GM21381 (cell line): ENCODE measurements around the gene ABCF2.

Experiments
- ATAC-seq: cut with Tn5 transposase; IDR thresholded peaks from one replicate; pipeline ENCODE4 v1.9.1; 2021; ENCODE audit warnings: mild to moderate bottlenecking, moderate library complexity; ENCODE audit not compliant: unreplicated experiment

ABCF2 gene

GRCh38 chr7:151226560-151226874 is 488 bp downstream of the ABCF2 start:
- ATAC-seq, result no peak

GRCh38 chr7:151225948-151226510 is 976 bp downstream of the ABCF2 start:
- ATAC-seq, result no peak

DNA sequence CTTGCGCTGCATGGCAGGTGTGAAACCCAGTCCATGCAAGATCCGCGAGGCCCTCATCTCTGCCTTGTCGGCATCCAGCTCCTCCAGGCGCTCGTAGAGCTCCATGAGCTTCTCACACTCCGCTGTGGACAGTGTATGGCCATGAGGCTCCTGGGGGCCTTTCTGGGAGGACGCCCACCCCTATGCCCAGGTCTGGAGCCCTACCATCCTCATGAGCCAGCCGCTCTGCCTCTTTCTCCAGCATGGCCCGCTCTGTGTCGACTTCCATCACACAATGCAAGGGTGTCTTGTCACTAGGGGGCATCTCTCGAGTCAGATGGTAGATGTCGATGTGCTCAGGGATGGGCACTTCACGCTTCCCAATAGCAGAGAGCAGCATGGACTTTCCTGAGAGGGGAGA is 3.3 kb downstream of the ABCF2 start:
- ATAC-seq, result no peak

DNA sequence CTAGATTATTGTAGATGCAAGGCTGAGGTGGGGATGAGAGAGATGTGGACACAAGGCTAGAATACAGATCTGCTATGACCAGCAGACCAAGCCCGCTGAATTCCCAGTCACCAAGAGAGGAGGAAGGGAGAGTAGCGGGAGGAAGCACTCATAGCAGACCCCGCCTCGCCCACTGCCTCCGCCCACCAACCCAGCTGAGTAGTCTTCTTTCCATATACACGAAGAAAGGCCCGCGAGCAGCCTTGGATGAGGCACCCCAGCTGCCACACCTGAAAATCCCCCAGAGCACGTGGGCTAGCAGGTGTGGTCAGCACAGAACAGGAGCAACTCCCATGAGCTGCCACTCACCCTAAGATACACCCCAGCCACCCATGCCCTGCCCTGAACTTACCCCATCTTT is 8.8 kb downstream of the ABCF2 start:
- ATAC-seq, result no peak

DNA sequence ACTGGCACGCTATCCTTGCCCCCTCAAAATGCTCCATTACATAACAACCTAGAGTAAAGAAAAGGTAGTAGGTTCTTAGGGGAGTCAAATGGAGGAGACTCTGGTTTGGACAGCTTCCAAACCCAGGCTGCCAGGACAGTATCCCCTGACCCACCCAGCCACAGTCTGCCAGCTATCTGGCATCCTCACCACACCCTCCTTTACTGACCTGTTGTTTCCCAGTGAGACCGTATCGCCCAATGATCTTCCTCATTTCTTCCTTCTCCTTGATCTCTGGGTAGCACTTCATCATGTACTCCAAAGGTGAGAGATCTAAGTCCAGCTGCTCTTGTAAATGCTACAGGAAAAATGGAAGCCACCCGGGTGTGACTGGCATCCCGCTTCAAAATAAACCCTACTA is 11.6 kb downstream of the ABCF2 start:
- no peak for ATAC-seq

DNA sequence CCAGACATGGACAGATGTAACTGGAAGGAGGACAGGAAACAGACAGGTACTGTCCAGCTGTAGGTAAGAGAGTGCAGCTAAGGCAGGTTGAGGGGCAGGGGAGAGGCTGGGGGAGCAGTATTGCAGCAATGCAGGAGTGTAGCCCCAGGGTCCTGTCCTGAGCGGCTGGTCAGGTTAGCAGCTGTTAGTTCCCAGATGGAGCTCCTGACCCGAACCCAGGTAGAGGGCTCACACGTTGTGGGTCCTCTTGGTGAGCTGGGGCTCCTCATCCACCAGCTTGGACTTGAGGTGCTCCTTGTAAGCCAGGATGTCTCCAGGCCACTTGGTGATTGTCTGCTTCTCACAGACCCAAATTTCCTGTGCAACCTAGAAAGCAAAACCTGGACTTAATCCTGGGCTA is 13.2 kb downstream of the ABCF2 start:
- ATAC-seq, result no peak

DNA sequence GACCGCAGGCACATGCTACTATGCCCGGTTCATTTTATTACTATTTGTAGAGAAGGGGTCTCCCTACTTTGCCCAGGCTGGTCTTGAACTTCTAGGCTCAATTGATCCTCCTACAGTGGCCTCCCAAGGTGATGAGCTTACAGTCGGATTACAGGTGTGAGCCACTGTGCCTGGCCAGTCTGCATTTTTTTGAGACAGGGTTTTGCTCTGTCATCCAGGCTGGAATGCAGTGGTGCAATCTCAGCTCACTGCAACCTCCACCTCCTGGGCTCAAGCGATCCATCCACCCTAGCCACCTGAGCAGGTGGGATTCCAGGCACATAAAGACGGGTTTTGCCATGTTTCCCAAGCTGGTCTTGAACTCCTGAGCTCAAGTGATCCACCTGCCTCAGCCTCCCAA is 14.4 kb downstream of the ABCF2 start:
- ATAC-seq, result no peak

DNA sequence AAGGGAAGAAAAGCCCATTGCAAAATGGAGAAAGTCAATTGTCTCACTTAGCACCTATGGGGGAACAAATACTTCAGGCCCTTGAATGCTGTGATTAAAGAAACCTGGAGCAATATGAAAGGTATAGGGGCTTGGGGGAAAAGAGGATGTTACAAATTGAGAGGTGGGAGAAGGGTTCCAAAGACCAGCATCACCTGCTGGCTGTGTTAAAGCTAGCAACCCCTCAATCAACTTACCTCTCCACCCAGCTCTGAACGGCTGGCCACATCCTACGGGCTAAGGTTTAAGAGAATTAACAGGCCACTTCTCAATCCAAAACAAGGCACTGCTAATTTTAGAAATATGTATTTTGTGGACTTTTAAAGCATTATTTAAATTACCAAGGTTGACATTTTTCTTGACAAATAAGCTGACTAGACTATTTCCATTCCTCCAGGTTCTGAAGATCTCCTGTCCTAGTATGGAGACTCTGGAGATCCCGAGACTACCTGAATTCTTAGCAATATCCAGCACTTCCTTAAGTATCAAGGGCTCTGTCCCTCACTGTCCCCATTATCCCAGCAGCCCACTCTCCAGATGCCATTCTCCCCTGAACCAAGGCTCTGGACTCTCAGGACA is 15.7 kb downstream of the ABCF2 start:
- ATAC-seq, result no peak

- no peak for ATAC-seq
Observed at GRCh38 chr7:151210087-151210854, 16.7 kb downstream of the ABCF2 start, which contains the start of gene H2BK1. H2BK1 (minus strand) TSS chr7:151210488; CDS start chr7:151210318, 170 bp downstream.

- no peak for ATAC-seq
Observed at GRCh38 chr7:151209588-151209987, 17.4 kb downstream of the ABCF2 start.

DNA sequence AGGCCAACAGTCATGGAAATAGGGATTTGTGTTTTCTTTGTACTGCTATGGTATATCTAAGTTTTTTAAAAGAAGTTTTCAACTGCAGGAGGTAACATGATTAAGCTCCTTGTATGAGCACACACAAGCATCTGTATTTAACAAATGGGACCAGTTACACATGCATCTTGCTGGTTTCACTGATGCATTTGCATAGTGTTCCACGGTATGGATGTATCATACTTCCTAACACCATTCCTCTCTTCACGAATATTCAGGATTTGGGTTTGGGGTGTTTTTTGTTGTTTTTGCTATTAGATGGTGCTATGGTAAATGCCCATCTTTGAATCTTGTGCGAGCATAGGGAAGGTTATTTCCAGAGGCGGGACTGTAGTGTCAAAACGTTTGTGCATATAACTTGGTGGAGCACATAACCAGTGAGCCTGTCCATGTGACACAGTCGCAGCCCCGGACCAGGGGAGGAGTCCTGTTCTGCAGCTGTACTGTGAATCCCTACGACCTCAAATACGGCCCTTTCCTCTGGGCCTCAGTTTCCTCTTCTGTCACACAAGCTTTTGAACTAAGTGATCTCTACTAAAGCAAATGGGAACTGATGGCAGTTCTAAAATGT is 18.6 kb downstream of the ABCF2 start:
- no peak for ATAC-seq

- no peak for ATAC-seq
Observed at GRCh38 chr7:151207804-151208203, 19.2 kb downstream of the ABCF2 start.

DNA sequence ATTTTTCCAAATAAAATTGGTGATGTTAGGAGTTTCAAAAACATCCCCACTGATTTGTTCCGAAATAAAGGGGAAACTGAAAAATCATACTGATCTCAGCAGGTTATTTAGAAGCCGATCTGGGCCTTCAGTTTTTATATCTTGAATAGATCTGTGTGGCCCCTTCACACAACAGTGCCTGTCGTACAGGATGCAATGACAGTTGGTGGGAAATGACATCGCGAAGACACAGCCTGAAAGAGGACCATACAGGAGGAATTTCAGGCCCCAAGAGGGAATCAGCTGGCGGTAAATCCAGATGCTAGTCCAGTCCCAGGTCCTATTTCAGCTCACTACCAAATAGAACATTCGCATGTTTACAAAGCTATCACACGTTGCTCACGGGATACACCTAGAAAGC is 19.7 kb downstream of the ABCF2 start:
- ATAC-seq, result no peak

- no peak for ATAC-seq
Observed at GRCh38 chr7:151206914-151207313, 20.1 kb downstream of the ABCF2 start.

- no peak for ATAC-seq
Observed at GRCh38 chr7:151205730-151206129, 21.3 kb downstream of the ABCF2 start.

- no peak for ATAC-seq
Observed at GRCh38 chr7:151204383-151205032, 22.5 kb downstream of the ABCF2 start.

DNA sequence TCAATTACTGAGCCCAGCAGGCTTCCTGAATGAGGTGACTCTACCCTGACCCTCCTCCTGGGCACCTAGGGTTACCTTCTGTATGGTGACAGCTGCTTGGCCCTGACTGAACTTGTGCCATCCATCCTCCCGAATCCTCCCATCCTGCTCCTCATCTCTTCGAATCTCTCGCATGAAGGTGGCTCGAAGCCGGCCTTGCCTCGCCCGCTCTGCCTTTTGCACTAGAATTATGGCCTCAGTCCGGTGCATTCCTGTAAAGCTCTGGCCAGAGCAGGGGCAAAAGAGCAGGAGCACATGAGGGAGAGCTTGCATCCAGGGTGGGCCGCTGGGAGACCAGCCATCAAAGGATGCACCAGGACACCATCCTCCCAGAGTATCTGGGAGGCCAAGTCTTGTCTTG is 24.2 kb downstream of the ABCF2 start:
- no peak for ATAC-seq

GRCh38 chr7:151201751-151202150 is 25.3 kb downstream of the ABCF2 start:
- ATAC-seq, result no peak

- ATAC-seq, result no peak
Observed at GRCh38 chr7:151201344-151201743, 25.7 kb downstream of the ABCF2 start.

GRCh38 chr7:151198945-151199848 is 27.8 kb downstream of the ABCF2 start:
- ATAC-seq, result no peak
